VCaP (cell line): ENCODE results near the gene PGM5.

Source experiments
- H3K27ac ChIP-seq: fragments of 450-650 bp; 2 replicates; pipeline ENCODE4 v1.5.1; 2017
- TF ChIP-seq, protein P1 (sequence below): fragments of 450-650 bp; conservative IDR thresholded peaks from 2 replicates; pipeline ENCODE4 v1.5.1; 2017; ENCODE audit warnings: mild to moderate bottlenecking, moderate library complexity

The PGM5 gene

GRCh38 chr9:68493958-68494577 lies 137.7 kb downstream of the PGM5 start:
- H3K27ac ChIP-seq = peak overlapping the region; percentile 76; the same call in 1 of the 2 replicates
- TF ChIP-seq, protein P1, sequence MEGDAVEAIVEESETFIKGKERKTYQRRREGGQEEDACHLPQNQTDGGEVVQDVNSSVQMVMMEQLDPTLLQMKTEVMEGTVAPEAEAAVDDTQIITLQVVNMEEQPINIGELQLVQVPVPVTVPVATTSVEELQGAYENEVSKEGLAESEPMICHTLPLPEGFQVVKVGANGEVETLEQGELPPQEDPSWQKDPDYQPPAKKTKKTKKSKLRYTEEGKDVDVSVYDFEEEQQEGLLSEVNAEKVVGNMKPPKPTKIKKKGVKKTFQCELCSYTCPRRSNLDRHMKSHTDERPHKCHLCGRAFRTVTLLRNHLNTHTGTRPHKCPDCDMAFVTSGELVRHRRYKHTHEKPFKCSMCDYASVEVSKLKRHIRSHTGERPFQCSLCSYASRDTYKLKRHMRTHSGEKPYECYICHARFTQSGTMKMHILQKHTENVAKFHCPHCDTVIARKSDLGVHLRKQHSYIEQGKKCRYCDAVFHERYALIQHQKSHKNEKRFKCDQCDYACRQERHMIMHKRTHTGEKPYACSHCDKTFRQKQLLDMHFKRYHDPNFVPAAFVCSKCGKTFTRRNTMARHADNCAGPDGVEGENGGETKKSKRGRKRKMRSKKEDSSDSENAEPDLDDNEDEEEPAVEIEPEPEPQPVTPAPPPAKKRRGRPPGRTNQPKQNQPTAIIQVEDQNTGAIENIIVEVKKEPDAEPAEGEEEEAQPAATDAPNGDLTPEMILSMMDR = no peak

- no peak overlapping the region for H3K27ac ChIP-seq
- TF ChIP-seq, protein P1 = no peak
These were observed 138.8 kb downstream of the PGM5 start for GRCh38 chr9:68495247-68495646.

GRCh38 chr9:68496356-68496755 lies 139.9 kb downstream of the PGM5 start:
- TF ChIP-seq, protein P1 = no peak
- H3K27ac ChIP-seq = no peak overlapping the region

GRCh38 chr9:68497629-68498028 lies 141.2 kb downstream of the PGM5 start:
- TF ChIP-seq, protein P1 = no peak
- H3K27ac ChIP-seq = no peak overlapping the region

DNA sequence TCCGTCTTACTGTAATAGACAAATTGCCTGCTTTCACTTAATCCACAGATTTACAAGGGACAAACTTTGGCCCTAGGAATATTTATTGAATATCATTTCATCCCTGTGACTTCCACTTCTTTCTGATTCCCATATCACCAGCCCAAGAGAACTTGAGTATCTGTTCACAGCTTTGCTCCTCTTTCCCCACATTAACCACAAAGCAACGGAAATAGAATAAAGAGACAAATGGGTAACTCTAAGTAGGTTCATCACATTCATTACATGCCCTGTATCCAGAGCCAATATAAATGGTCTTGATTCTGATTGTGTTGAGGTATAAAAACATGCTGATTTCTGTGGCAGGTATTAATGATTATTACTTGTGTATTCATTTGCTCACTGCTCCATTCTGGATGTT lies 142.4 kb downstream of the PGM5 start:
- TF ChIP-seq, protein P1 = no peak
- H3K27ac ChIP-seq = no peak overlapping the region

DNA sequence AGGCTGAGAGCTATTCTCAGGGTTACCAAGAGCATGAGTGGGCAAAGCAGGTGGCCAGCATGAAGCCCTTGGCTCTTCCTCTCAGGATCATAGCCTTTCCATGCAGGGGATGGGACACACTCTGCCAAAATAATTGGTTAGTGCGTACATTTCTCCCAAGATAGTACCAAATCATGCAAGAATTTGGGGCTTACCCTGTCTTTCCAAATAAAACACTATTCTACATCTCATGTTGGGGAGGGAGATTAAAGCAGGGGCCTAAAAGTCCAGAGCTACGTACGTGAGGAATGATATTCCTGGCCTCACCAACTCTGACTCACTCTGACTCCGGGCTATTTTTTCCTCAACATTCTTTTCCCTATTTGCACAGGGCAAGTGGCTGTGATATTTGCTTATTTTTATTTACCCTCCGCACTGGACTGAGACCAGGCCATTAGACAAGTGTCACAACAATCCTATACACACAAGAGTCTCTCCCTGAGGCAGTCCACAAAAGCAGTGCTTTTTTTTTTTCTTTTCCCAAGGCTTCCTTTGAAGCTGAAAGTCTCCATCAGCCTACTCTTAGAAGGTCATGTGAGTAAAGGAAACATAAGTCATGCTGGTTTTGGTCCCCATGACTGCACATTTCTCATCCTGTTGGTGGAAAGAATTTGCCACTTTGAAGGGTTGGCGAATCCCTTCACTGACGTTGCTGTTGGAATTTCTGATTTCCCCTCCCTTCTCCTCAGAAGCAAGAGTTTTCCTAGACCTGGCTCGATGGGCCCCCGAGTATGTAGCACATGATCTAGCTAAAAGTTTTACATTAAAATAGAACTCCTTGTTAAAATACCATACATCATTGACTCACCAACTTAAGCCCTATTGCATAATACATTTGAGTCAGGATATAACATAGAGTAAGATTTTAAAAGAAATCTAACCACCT lies 144.3 kb downstream of the PGM5 start:
- TF ChIP-seq, protein P1 = no peak
- no peak overlapping the region for H3K27ac ChIP-seq

GRCh38 chr9:68502279-68502678 lies 145.9 kb downstream of the PGM5 start:
- TF ChIP-seq, protein P1 = no peak
- H3K27ac ChIP-seq = no peak overlapping the region
